ENCODE results near the gene OTULIN.

Gene OTULIN

DNA sequence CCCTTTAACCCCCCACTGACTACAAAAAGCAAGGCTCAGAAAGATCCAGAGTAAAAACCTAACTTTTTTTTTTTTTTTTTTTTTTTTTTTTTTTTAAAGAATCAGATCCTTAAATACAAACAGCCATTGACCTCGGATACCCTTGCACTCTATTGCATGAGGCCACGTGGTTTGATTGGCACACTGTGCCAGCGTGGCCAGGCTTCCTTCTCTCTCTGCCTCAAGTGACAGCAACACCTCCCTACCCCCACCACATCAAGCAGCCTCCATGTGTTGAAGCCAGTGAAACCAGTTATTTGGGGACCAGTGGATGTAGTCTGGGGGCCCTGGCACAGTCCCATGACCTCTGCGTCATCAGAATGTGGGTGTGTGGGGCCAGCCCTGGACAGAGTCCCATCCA, 71.4 kb downstream of the OTULIN start:
- DNase-seq (no peak), ATAC-seq (replicated peaks) (no peak)
- H3K27ac Mint-ChIP-seq = peak overlapping the region; percentile 6 to 70
- no peaks in the 10 kb centered on the region for H3K27me3 Mint-ChIP-seq
- H3K4me1 Mint-ChIP-seq (ENCODE audit: low read depth in 2 of 2) = peaks cover 0 to 3% of the 10 kb centered on the region in 2 donors
- H3K36me3 Mint-ChIP-seq (ENCODE audit: insufficient read depth) = peaks cover 21% of the 10 kb centered on the region
- no peaks in the 10 kb centered on the region for H3K9me3 Mint-ChIP-seq
- no peak overlapping the region for H3K4me3 Mint-ChIP-seq

GRCh38 chr5:14737291-14737690, 72.8 kb downstream of the OTULIN start:
- Mint-ChIP-seq H3K27ac (peak overlapping the region in 1 of 2 donors; percentile 70), H3K27me3 (no peaks in the 10 kb centered on the region), H3K4me3 (no peak overlapping the region), H3K4me1 (ENCODE audit: low read depth in 2 of 2) (peaks cover 0 to 4% of the 10 kb centered on the region in 2 donors), H3K36me3 (ENCODE audit: insufficient read depth) (peaks cover 23% of the 10 kb centered on the region), H3K9me3 (no peaks in the 10 kb centered on the region)
- no peak for ATAC-seq (replicated peaks)
- no peak for DNase-seq

GRCh38 chr5:14738050-14738449, 73.5 kb downstream of the OTULIN start:
- no peak overlapping the region for H3K27ac Mint-ChIP-seq
- ATAC-seq (replicated peaks) (no peak), DNase-seq (no peak)
- peaks cover 0 to 4% of the 10 kb centered on the region in 2 donors for H3K4me1 Mint-ChIP-seq (ENCODE audit: low read depth in 2 of 2)
- peaks cover 23% of the 10 kb centered on the region for H3K36me3 Mint-ChIP-seq (ENCODE audit: insufficient read depth)
- H3K4me3 Mint-ChIP-seq = no peak overlapping the region
- H3K9me3 Mint-ChIP-seq = no peaks in the 10 kb centered on the region
- no peaks in the 10 kb centered on the region for H3K27me3 Mint-ChIP-seq

GRCh38 chr5:14739538-14739937, 75.0 kb downstream of the OTULIN start:
- ATAC-seq (replicated peaks) = no peak
- H3K27me3 Mint-ChIP-seq = no peaks in the 10 kb centered on the region
- H3K27ac Mint-ChIP-seq = no peak overlapping the region
- H3K9me3 Mint-ChIP-seq = no peaks in the 10 kb centered on the region
- no peak for DNase-seq
- no peak overlapping the region for H3K4me3 Mint-ChIP-seq
- peaks cover 0 to 6% of the 10 kb centered on the region in 2 donors for H3K4me1 Mint-ChIP-seq (ENCODE audit: low read depth in 2 of 2)
- H3K36me3 Mint-ChIP-seq (ENCODE audit: insufficient read depth) = peaks cover 23% of the 10 kb centered on the region

GRCh38 chr5:14739981-14740380, 75.5 kb downstream of the OTULIN start:
- DNase-seq (no peak), ATAC-seq (replicated peaks) (no peak)
- Mint-ChIP-seq H3K9me3 (no peaks in the 10 kb centered on the region), H3K36me3 (ENCODE audit: insufficient read depth) (peaks cover 23% of the 10 kb centered on the region), H3K27me3 (no peaks in the 10 kb centered on the region), H3K4me3 (no peak overlapping the region), H3K27ac (no peak overlapping the region), H3K4me1 (ENCODE audit: low read depth in 2 of 2) (peaks cover 0 to 6% of the 10 kb centered on the region in 2 donors)

DNA sequence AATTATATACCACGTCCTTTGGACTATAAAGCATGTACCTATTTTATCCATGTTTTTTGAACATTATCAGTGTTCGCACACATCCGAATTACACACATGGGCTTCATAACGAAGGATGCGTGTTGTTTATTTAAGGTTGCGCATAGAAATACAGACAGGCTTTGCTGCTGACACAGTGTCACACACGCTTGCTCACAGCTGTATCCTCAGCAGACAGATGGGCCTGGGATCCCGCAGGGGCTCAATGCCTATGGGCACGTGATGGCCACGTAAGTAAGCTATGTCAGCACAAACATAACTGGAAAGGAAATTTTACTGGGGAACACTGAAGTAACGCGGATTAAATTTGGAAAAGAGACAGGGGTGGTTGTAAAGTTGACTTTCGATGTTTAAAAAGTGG, 76.6 kb downstream of the OTULIN start:
- H3K4me1 Mint-ChIP-seq (ENCODE audit: low read depth in 2 of 2) = peaks cover 6 to 10% of the 10 kb centered on the region in 2 donors
- no peak overlapping the region for H3K4me3 Mint-ChIP-seq
- ATAC-seq (replicated peaks) = no peak
- H3K27ac Mint-ChIP-seq = peak overlapping the region in 1 of 2 donors; percentile 64
- no peaks in the 10 kb centered on the region for H3K9me3 Mint-ChIP-seq
- DNase-seq = no peak
- H3K27me3 Mint-ChIP-seq = no peaks in the 10 kb centered on the region
- H3K36me3 Mint-ChIP-seq (ENCODE audit: insufficient read depth) = peaks cover 23% of the 10 kb centered on the region

DNA sequence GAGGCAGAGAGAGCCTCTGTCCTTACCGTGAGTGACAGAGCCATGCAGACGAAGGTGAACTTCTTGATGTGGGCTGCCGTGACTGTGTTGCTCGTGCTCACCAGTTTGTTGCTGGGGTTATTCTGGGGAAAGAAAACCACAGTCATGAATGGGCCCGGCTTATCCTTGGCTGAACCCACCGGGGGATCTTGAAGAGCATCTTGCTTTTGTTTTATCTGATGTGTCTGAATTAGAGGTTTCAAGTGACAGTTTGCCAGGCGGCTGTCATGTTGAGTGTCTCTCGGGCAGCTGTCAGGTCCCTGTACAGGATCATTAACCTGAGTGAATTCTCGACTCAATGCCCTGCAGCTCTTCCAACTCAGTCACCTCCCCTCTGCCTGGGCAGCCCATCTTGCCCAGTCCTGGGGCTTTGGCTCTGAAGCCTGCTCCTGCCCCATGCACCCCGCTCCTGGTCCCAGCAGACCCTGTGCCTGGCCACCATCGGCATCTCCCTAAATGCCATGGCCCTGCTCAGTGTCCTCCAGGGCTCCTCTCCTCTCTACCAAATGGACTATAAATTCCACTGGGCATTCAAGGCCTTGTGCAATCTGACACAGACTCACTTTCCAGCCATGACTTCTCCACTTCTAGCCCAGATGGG, 77.4 kb downstream of the OTULIN start:
- H3K4me3 Mint-ChIP-seq = no peak overlapping the region
- H3K36me3 Mint-ChIP-seq (ENCODE audit: insufficient read depth) = peaks cover 22% of the 10 kb centered on the region
- H3K4me1 Mint-ChIP-seq (ENCODE audit: low read depth in 2 of 2) = peaks cover 7% of the 10 kb centered on the region in 2 donors
- DNase-seq (no peak), ATAC-seq (replicated peaks) (no peak)
- no peaks in the 10 kb centered on the region for H3K9me3 Mint-ChIP-seq
- H3K27ac Mint-ChIP-seq = peak overlapping the region; percentile 19 to 64
- no peaks in the 10 kb centered on the region for H3K27me3 Mint-ChIP-seq

DNA sequence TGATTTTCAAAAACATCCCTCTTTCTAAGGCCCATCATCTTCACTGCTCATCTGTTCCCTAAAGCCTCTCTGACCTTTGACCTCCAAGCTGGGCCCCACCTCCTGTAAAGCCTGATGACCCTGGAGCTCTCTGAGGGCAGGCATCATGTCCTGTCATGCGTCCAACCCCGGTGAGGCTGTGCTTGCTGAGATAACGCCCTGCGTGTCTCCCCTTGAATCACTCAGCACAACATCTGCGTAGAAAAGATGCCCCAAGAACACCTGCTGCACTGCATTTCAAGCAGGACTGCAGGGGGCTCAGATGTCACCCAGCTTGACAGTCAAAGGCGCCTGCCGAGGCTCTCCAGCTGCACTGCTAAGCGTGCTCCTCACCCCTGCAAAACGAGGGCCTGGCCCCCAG, 78.0 kb downstream of the OTULIN start:
- H3K27me3 Mint-ChIP-seq = no peaks in the 10 kb centered on the region
- no peak overlapping the region for H3K4me3 Mint-ChIP-seq
- DNase-seq (no peak), ATAC-seq (replicated peaks) (no peak)
- H3K4me1 Mint-ChIP-seq (ENCODE audit: low read depth in 2 of 2) = peaks cover 7% of the 10 kb centered on the region in 2 donors
- H3K9me3 Mint-ChIP-seq = no peaks in the 10 kb centered on the region
- peaks cover 20% of the 10 kb centered on the region for H3K36me3 Mint-ChIP-seq (ENCODE audit: insufficient read depth)
- H3K27ac Mint-ChIP-seq = peak overlapping the region; percentile 19 to 47

- Mint-ChIP-seq H3K4me3 (no peak overlapping the region), H3K4me1 (ENCODE audit: low read depth in 2 of 2) (peaks cover 7% of the 10 kb centered on the region in 2 donors), H3K27me3 (no peaks in the 10 kb centered on the region), H3K9me3 (no peaks in the 10 kb centered on the region), H3K36me3 (ENCODE audit: insufficient read depth) (peaks cover 17% of the 10 kb centered on the region), H3K27ac (peak overlapping the region; percentile 23 to 93)
- DNase-seq = no peak
- no peak for ATAC-seq (replicated peaks)
Observed at GRCh38 chr5:14743601-14744295, 79.2 kb downstream of the OTULIN start.

- Mint-ChIP-seq H3K27ac (peak overlapping the region; percentile 23 to 93), H3K4me3 (peak overlapping the region in 1 of 2 donors; percentile 13), H3K4me1 (ENCODE audit: low read depth in 2 of 2) (peaks cover 7% of the 10 kb centered on the region in 2 donors), H3K27me3 (no peaks in the 10 kb centered on the region), H3K9me3 (no peaks in the 10 kb centered on the region), H3K36me3 (ENCODE audit: insufficient read depth) (peaks cover 16% of the 10 kb centered on the region)
- ATAC-seq (replicated peaks) (no peak), DNase-seq (no peak)
Observed at GRCh38 chr5:14744296-14745187, 80.0 kb downstream of the OTULIN start.

DNA sequence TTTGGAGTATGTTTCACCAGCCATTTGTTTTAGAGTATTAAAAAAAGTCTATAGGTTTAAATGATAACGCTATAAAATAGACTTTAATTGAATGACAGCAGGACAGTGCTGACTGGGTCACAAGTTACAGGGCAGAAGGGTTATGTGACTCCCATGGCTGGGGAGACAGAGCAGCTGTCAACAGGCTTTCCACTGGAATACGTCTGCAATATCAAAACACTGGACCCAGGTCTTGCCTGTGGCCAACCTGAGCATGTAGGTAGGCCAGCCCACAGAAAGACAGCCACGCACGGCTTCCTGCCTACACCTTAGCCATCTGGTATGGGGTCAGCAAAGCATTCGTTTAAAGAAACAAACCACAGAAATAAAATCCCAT, 80.7 kb downstream of the OTULIN start:
- no peaks in the 10 kb centered on the region for H3K9me3 Mint-ChIP-seq
- H3K4me1 Mint-ChIP-seq (ENCODE audit: low read depth in 2 of 2) = peaks cover 7% of the 10 kb centered on the region in 2 donors
- ATAC-seq (replicated peaks) = no peak
- DNase-seq = no peak
- H3K4me3 Mint-ChIP-seq = peak overlapping the region in 1 of 2 donors; percentile 13
- H3K27me3 Mint-ChIP-seq = no peaks in the 10 kb centered on the region
- peak overlapping the region in 1 of 2 donors; percentile 86 for H3K27ac Mint-ChIP-seq
- H3K36me3 Mint-ChIP-seq (ENCODE audit: insufficient read depth) = peaks cover 13% of the 10 kb centered on the region

GRCh38 chr5:14745753-14746152, 81.2 kb downstream of the OTULIN start:
- Mint-ChIP-seq H3K27me3 (no peaks in the 10 kb centered on the region), H3K4me1 (ENCODE audit: low read depth in 2 of 2) (peaks cover 7% of the 10 kb centered on the region in 2 donors), H3K4me3 (peak overlapping the region in 1 of 2 donors; percentile 35), H3K27ac (peak overlapping the region in 1 of 2 donors; percentile 86), H3K36me3 (ENCODE audit: insufficient read depth) (peaks cover 8% of the 10 kb centered on the region), H3K9me3 (no peaks in the 10 kb centered on the region)
- DNase-seq (peak in 1 of 3 experiments; percentile 59), ATAC-seq (replicated peaks) (peak; percentile 85)

DNA sequence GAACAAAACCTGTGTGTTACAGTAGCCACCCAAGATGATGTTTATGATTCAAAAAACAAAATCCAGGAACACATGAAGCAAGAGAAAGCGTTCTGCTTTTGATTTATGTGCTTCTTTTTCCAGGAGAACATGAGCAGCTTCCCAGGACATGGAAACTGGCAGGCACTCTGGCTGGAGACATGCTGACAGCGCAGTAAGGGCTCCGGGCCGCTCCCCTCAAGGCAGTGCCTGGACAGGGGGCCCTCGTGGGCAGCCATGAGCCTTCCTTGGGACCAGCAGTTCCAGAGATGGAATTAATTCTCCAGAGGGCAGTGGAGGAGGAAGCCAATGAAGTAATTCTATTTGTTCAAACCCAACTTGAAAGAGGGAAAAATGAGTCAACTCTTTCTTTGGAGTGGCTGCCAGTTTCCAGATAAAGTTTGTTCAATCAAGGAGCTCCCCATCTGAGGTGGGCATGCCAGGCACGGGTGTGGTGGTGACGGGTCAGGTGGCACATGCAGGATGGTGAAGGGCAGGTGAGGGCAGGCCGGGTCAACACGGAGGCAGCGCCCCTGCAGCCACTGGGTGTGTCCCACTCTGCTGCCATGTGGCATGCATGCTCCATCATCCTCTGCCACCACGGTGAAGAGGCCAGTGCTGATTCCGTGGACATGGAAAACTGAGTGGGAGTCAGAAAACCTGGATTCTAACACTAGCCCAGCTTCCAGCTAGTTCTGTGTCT, 83.8 kb downstream of the OTULIN start:
- Mint-ChIP-seq H3K9me3 (no peaks in the 10 kb centered on the region), H3K27me3 (no peaks in the 10 kb centered on the region), H3K4me1 (ENCODE audit: low read depth in 2 of 2) (peaks cover 6 to 14% of the 10 kb centered on the region in 2 donors), H3K27ac (no peak overlapping the region), H3K36me3 (ENCODE audit: insufficient read depth) (peaks cover 11% of the 10 kb centered on the region), H3K4me3 (no peak overlapping the region)
- no peak for ATAC-seq (replicated peaks)
- no peak for DNase-seq

Data from effector memory CD8-positive, alpha-beta T cell (primary cell).